Loucy (cell line): ENCODE measurements around the gene ANKRD27.

Experiments
- EZH2phosphoT487 ChIP-seq: fragments of 200-600 bp; IDR thresholded peaks from 2 replicates; pipeline ENCODE4 v1.6.1; 2018; ENCODE audit warnings: antibody characterized with exemption, mild to moderate bottlenecking, moderate library complexity, borderline replicate concordance
- TF ChIP-seq, protein P1 (sequence below): fragments of 200-600 bp; sonication (generic); conservative IDR thresholded peaks from 2 replicates; pipeline ENCODE4 v1.5.1; 2014; ENCODE audit warnings: mild to moderate bottlenecking, antibody characterized with exemption, low read length

DNA sequence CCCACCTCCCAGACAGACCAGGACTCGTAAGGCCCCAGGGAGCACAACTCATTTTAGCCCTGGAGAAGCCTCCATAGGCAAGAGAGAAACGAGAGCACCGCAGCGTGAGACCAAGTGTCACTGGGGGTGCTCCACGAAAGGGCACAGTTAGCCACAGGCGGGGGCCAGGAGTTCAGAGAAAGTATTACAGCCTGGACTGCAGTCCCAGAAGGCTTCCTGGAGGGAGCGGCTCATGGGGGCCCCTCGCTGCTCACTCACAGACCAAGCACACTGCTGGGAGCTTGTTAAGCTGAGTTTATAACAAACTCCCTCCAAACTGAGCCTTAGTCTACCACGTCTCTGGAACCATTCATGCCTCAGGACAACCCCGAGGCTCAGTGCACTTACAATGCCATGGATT, 16.5 kb downstream of the ANKRD27 start:
- TF ChIP-seq, protein P1, sequence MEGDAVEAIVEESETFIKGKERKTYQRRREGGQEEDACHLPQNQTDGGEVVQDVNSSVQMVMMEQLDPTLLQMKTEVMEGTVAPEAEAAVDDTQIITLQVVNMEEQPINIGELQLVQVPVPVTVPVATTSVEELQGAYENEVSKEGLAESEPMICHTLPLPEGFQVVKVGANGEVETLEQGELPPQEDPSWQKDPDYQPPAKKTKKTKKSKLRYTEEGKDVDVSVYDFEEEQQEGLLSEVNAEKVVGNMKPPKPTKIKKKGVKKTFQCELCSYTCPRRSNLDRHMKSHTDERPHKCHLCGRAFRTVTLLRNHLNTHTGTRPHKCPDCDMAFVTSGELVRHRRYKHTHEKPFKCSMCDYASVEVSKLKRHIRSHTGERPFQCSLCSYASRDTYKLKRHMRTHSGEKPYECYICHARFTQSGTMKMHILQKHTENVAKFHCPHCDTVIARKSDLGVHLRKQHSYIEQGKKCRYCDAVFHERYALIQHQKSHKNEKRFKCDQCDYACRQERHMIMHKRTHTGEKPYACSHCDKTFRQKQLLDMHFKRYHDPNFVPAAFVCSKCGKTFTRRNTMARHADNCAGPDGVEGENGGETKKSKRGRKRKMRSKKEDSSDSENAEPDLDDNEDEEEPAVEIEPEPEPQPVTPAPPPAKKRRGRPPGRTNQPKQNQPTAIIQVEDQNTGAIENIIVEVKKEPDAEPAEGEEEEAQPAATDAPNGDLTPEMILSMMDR = no peak
- no peak for TF ChIP-seq EZH2phosphoT487
